T-helper 1 cell (primary cell): ENCODE measurements around the gene GPR141.

Experiments used
- DNase-seq, 5 donors: peaks; one replicate each; pipeline ENCODE4 v3.0.0-alpha.2; 2012 to 2020

The GPR141 gene

DNA sequence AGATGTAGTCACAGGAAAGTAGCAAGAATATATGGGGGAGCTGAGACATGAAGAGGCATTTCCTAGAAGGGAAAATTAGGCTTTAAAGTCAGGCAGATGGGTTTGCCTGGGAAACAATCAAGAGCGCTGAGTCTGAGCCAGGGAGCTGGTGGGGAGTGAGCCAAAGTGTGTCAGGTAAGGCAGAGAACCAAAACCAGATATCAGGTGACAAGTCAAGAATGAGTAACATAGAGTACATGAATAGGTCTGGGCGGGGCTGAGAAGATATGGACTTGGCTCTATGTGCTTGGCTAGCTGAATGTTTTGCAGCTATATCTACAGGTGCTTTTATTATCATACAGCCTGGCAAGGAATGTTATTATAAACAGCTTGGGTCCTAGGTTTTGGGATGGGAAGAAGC is 49.3 kb downstream of the GPR141 start:
- DNase-seq = no peak

- no peak for DNase-seq
These were observed 51.6 kb downstream of the GPR141 start for GRCh38 chr7:37735196-37735595.

DNA sequence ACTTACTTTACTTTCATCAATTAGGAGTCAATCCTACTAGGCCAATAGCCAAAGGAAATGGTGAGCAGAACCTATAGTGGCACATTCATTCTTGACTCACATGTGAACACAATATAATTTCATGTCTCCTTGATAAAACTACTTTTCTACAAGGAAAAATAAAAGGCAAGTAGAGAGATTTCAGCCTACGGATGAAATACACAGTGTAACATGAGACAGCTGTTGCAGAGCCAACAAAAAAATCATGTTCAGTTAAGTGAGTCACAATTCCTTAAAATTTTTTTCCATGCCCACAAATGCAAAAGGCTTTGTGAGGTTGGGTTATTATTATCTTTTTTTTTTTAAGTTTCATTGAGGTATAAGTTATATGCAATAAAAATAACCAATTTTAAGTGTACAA is 54.8 kb downstream of the GPR141 start:
- no peak for DNase-seq

- DNase-seq = no peak
These were observed 56.8 kb downstream of the GPR141 start for GRCh38 chr7:37740398-37740797.

GRCh38 chr7:37741776-37742175 is 58.2 kb downstream of the GPR141 start:
- DNase-seq = no peak

DNA sequence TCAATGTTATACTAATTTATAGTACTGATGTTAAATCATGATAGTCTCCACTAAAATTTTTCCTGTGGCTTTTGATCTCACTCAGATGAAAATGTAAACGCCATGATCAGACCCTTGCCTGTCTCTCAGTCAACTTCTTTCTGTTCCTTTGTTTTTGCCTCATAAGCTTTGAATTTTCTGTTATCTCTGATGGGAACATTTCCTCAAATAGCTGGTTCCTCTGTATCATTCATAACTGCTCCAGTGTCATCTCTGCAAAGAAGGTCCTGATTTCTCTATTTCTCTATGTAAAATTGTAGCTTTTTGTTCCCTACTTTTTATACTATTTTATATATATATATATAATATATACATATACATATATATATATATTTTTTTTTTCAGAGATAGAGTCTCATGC is 67.5 kb downstream of the GPR141 start:
- DNase-seq = no peak

DNA sequence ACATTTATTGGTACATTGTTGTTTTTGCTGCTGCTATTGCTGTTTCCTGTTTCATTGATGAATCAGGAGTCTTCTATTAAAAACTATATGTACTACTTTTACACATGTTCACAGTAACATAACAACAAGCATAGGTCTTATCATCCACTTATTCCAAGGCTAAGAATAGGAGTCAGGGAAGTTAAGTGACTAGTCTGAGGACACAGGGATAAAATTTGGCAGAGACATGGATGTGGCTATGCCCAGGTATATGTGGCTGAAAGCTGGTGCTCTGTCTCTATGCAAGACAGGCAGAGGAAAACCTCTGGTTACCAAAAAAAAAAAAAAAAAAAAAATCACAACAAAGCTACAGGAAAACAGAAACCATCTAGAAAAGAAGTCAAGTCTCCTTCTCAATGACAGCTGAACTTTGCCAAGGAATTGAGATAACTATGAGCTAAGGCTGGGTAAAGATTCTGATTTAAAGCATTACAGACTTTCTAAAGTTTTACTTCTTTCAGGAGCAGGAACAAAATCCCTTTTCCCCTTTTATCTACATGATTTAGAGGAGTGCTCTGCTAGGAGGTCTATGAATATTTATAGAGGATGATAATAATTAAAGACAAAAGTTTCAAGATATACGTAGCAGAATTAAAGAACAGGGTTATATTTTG is 70.0 kb downstream of the GPR141 start:
- no peak for DNase-seq

- no peak for DNase-seq
These were observed 73.4 kb downstream of the GPR141 start for GRCh38 chr7:37756797-37757551.

DNA sequence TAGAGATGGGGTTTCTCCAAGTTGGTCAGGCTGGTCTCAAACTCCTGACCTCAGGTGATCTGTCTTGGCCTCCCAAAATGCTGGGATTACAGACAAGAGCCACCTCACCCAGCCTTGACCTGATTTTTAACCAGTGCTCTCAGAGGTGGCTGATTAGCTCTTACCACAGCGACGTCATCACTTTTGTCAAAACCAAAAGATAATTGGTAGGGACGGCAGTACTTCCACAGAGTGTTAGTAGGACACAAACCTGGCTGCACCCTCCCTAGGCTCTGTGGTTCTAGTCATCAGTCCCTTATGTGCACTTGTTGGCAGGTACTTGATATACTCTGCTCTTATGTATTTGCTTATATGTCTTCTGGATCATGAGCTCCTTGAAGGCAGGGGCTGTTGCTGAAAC is 74.0 kb downstream of the GPR141 start:
- DNase-seq = no peak

DNA sequence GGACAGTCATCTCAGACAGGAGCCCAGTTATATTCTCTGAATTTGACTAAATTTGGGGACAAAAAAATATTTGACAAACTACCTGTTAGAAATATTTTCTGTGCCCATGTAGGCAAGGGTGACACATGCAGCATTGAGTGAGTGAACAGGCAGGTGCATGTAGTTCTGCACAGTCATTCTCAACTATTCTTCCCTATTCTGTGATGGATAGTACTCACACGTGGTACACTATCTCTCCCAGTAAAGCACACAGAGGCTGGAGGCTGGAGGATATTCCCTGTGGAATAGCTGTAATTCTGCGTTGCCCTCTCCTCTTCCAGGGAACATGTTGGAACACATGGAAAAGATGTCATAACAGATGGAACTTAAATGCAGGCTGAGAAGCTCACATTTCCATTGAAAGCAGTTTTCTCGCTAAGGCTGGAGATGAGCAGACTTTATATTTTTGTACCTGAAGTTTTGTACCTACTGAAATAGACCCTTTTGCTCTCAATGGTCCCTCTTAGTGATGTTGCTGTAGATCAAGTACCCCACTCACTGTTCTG is 75.0 kb downstream of the GPR141 start:
- no peak for DNase-seq

DNA sequence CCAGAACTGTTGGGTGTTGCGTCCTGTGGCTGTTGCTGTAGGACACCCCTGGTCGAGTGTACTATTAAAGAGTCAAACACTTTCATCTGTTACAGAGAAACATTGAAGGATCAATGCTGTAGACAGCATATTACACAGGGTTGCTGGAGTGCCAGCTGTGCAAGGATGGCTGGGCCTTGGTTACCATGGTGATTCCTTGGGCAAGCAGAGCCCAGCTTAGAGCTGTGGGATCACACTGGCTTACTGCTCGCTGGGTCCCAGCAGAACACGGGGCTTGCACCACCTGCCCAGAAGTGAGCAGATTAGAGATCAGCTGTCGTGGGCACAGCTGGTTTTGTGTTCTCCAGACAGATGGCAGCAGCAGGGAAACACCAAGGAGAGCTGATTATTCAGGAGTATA is 76.0 kb downstream of the GPR141 start:
- DNase-seq = no peak

DNA sequence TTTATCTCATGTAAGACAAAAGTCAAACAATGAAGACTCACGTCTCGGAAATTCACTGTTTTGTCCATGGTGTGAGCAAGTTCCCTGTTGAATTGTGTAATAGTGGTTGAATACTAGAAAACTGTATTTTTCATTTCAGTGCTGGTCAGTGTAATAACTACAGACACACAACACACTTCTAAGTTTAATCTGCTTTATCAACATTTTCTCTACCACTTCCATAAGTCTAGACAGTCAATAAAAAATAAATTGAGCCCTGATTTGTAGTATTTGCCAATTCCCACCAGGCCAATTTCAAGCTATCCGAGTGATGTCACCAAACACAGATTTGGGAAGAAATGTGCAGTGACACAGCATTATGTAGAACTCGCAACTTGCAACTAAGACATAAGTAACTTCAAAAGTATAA is 81.9 kb downstream of the GPR141 start:
- DNase-seq = no peak

GRCh38 chr7:37765872-37766525 is 82.4 kb downstream of the GPR141 start:
- peak in 1 of 5 donors; percentile 27 for DNase-seq

- no peak for DNase-seq
These were observed 85.0 kb downstream of the GPR141 start for GRCh38 chr7:37768611-37769010.

DNA sequence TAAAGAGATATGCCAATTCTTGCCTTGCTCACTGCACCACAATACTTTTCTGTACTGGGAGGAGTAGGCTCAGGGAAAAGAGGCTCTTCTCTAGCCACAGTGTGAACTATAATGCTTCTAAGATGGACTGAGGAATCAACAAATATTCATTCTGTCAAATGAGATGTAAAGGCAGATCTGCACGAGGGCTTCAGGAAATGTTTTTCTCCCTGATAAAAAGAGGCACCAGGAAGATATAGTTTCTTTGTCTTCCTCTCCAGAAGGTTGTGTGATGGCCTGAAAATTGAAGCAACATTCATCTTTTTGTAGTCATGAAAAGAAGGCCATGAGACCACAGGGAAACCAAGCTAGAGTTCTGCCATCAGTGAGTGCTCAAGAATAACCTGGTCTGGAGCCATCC is 85.7 kb downstream of the GPR141 start:
- DNase-seq = no peak

DNA sequence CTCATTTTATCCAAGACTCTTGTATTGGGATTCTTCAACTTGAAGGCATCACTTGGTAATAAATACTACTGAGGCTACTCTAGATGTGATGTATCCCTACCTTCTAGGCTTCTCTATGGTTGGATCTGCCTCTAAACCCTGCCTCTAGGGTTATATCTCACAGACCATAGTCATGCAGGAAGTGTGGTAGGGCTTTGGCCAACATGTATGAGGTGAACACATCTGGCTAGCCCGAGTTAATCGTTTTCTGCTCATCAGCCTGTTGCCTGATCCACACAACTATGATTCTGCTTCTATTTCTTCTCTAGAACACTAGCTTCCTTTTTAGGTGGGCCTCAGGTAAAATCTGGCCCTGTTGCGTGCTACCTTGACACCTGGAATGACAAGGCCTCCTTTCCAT is 86.2 kb downstream of the GPR141 start:
- DNase-seq = no peak

DNA sequence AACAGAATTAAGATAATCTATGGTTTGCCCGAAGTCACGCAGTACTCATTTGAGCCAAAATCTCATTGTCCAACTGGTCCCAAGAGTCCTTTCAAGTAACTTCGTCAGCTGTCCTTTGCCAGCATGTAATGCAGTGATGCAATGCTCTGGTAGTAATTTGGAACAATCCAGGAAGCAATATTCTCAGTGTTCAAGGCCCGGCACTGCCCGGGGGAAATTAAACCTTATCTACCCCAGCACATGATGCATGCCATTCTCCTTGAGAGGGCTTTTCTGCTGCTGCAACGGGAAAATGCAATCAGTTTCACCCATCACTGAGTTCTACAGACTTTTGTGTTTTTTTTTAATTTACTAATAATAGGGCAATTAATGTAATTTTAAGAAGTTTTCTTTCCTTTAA is 87.3 kb downstream of the GPR141 start:
- no peak for DNase-seq

DNA sequence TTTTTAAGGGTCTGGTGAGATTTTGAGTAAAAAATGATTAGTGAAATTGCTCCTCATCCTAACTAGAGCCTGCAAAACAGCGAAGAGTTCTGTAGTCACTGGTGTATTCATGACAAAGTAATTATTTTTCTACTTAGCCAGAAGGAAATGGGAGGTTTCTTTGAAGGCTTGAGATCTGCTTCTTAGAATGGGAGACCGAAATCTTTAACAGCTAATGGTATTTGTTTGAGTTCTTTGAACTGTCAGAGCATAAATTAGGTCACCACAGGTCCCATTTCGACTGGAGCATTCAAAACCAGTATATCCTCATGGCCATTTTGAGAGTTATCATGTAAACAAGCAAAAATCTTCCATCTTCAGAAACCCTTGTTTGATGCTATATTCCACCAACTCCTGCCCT is 87.8 kb downstream of the GPR141 start:
- peak in 1 of 5 donors; percentile 6 for DNase-seq

- DNase-seq = no peak
These were observed 88.2 kb downstream of the GPR141 start for GRCh38 chr7:37771801-37772200.

- DNase-seq = no peak
These were observed 92.4 kb downstream of the GPR141 start for GRCh38 chr7:37775921-37776320.

DNA sequence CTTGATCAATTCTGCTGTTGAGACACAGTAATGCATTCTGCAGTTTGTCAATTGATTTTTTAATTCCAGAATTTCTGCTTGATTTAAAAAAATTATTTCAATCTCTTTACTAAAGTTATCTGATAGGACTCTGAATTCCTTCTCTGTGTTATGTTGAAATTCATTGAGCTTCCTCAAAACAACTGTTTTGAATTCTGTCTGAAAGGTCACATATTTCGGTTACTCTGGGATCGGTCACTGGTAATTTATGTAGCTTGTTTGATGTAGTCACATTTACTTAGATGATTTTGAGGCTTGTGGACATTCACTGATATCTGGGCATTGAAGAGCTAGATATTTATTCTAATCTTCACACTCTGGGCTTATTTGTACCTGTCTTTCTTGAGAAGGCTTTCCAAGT is 97.6 kb downstream of the GPR141 start:
- no peak for DNase-seq

DNA sequence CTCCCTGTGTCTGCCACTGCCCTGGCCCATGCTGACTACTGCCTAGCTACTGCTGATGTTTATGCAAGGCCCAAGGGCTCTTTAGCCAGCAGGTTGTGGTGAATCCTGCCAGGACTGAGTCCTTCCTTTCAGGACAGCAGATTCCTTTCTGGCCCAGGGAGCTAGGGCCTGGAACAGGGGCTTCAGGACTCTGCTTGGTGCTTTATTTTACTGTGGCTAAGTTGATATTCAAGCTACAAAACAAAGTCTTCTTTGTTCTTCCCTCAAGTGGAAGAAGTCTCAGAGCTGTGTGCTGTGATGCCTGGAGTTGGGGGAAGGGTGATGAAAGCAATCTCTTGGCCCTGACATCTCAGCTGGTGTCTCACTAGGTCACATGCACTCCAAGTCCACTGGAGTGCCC is 98.6 kb downstream of the GPR141 start:
- no peak for DNase-seq

DNA sequence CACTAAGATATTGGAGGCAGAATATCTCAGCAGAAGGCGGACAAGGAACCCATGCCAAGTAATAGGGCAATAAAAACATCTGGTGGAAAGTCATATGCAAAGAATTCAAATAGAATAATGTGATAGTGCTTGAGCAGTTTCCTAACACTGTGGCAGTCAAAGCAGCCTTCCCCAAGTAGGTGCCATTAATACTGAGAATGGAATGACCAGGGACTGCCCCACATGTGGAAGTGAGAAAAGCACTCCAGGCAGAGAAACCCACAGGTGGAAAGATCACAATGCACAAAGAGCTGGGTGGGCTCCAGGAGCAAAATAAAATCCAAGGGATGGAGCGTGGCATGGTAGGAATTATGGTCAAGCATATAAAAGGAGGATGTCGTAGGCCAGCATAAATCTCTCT is 100.4 kb downstream of the GPR141 start:
- DNase-seq = no peak
